ENCODE results near the gene GOLGB1.

GOLGB1 gene

DNA sequence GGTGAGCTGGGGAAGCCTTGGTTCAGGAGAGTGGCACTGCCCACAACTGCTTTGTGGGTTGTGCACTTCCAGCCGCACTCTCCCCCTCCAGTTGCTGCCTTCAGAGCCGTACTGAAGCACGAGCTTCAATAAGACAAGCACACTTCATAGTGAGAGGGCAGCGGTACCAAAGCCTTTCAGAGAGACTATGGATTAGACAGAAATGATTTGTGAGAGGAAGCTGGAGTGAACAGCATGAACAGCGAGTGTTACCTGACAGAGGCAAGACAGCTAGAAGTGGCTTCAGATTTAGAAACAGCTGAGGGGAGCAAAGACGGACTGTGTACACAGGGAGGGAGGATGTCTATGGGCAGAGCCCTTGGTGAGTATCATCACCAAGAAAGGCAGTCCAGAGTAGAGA is 119.9 kb downstream of the GOLGB1 start:
- no peak for DNase-seq

DNA sequence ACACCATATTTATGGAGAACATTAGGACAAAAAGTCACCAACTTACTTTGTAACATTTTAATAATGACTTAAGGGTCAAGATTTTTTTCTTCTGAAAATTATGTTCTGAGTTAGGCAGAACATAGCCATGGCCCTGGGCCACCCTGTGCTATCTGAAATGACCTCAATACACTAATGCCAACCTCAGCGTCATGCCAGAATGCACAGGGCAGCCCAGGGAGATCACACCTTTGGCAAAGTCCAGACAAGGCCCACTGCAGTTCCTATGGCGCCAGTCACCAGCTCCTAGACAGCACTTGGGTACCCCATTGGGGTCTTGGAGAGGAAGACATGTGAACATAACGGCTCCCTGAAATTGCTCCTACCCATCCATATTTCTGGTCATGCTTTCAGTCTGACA is 121.9 kb downstream of the GOLGB1 start:
- DNase-seq, result no peak

- no peak for DNase-seq
These were observed 122.3 kb downstream of the GOLGB1 start for GRCh38 chr3:121627211-121627610.

DNA sequence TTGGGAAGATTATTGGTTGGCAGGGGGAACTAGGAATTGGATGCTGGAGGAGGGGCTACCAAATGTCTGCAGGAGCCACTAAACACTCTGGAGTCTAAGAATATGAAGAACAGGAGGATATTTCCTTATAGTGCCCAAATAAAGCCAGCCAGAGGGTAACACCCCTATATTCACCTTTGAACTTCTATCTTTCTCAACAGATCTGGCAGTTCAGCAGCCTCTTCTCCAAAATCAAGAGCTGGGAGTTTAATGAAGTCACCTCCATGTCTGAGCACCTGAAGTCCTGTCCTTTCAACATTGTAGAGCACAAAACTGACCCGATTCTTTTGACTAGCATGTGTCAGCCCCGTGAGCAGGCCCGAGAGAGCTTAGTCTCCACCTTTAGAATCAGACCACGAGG is 123.0 kb downstream of the GOLGB1 start:
- DNase-seq, result no peak

- no peak for DNase-seq
These were observed 125.2 kb downstream of the GOLGB1 start for GRCh38 chr3:121624147-121624899.

DNA sequence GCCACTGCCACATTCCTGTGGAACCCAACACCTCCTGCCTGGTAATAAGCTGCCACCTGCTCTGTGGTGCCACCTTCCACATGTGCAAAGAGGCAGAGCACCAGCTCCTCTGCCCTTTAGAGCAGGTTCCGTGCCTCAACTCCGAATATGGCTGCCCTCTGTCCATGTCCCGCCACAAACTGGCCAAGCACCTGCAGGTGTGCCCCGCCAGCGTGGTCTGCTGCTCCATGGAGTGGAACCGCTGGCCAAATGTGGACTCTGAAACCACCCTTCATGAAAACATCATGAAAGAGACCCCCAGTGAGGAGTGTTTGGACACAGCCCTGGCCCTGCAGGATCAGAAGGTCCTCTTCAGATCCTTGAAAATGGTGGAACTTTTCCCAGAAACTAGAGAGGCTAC is 128.1 kb downstream of the GOLGB1 start:
- no peak for DNase-seq

DNA sequence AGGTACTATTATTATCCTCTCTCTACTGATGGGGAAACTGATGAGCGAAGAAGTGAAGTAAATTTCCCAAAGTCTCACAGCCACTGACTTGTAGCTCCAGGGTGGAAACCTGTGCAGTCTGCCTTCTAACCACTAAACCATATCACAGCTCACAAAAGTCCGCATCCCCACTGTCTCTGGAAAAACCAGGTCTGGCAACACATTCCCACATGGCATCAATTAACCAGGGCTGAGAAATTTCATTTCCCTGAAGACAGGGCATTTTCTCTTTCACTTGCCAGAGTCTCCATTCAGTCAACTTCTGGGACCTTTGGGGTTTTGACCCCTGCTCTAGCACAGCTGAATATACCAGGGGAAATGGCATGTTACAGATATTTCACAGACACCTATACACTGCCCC is 129.8 kb downstream of the GOLGB1 start:
- no peak for DNase-seq
